ENCODE results near the gene PRKCG. TPM values are rescaled to one million over a fixed set of nuclear protein-coding genes. Genes with fewer than 3 reads are reported as not detected.
"Not testable (repeated sequence)": the region's sequence is repeated elsewhere in the genome, so short reads cannot be mapped to it uniquely, and the experiment has no call there.

PRKCG gene
- not detected for total RNA-seq

GRCh38 chr19:53881482-53882390 lies at the start of gene PRKCG:
PRKCG (plus strand) TSS chr19:53882197; CDS start chr19:53882495, 298 bp downstream.
- Histone ChIP-seq H3K27me3 (peaks cover 14 to 17% of the 10 kb centered on the region in 2 donors), H3K9me3 (no peaks in the 10 kb centered on the region), H3K4me1 (peaks cover 0 to 32% of the 10 kb centered on the region in 2 donors), H3K27ac (no peak within 1 kb of the TSS), H3K4me3 (peak within 1 kb of the TSS; percentile 27 to 45), H3K36me3 (no peaks in the 10 kb centered on the region)
- DNase-seq (ENCODE audit: low spot score) = no peak
- TF ChIP-seq, protein P1, sequence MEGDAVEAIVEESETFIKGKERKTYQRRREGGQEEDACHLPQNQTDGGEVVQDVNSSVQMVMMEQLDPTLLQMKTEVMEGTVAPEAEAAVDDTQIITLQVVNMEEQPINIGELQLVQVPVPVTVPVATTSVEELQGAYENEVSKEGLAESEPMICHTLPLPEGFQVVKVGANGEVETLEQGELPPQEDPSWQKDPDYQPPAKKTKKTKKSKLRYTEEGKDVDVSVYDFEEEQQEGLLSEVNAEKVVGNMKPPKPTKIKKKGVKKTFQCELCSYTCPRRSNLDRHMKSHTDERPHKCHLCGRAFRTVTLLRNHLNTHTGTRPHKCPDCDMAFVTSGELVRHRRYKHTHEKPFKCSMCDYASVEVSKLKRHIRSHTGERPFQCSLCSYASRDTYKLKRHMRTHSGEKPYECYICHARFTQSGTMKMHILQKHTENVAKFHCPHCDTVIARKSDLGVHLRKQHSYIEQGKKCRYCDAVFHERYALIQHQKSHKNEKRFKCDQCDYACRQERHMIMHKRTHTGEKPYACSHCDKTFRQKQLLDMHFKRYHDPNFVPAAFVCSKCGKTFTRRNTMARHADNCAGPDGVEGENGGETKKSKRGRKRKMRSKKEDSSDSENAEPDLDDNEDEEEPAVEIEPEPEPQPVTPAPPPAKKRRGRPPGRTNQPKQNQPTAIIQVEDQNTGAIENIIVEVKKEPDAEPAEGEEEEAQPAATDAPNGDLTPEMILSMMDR (IDR thresholded peaks at IDR 0.05) = peak; percentile 21 to 73

DNA sequence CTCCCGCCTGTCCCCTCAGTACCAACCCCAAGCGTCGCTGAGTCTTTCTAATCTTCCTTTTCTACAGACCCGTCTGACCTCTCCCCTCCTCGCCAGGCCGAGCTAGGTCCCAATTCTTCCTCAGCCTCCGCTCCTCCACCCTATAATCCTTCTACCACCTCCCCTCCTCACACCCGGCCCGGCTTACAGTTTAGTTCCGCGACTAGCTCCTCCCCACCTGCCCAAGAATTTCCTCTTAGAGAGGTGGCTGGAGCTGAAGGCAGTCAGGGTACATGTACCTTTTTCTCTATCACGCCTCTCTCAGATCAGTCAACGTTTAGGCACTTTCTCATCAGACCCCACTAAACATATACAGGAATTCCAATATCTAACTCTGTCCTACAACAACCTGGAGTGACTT lies 49.1 kb upstream of the PRKCG start:
- H3K4me1 ChIP-seq; H3K9me3 ChIP-seq; DNase-seq (ENCODE audit: low spot score); H3K36me3 ChIP-seq; H3K27ac ChIP-seq; H3K4me3 ChIP-seq; H3K27me3 ChIP-seq: not testable (repeated sequence)

GRCh38 chr19:53838446-53838845 lies 43.6 kb upstream of the PRKCG start:
- not testable (repeated sequence) for DNase-seq (ENCODE audit: low spot score); H3K36me3 ChIP-seq; H3K9me3 ChIP-seq; H3K27ac ChIP-seq; H3K4me3 ChIP-seq; H3K27me3 ChIP-seq
- H3K4me1 ChIP-seq = peaks cover 0 to 11% of the 10 kb centered on the region in 2 donors

DNA sequence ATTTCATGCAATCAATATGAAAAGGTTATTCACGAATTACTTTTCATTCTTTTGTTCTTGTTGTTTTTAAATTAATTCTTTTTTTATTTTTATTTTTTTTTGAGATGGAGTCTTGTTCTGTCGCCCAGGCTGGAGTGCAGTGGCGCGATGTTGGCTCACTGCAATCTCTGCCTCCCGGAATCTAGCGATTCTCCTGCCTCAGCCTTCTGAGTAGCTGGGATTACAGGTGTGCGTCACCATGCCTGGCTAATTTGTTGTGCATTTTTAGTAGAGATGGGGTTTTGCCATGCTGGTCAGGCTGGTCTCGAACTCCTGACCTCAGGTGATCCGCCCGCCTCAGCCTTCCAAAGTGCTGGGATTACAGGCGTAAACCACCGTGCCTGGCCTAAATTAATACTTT lies 41.8 kb upstream of the PRKCG start:
- H3K27ac ChIP-seq; H3K4me3 ChIP-seq; H3K9me3 ChIP-seq; H3K27me3 ChIP-seq; DNase-seq (ENCODE audit: low spot score); H3K36me3 ChIP-seq: not testable (repeated sequence)
- peaks cover 0 to 11% of the 10 kb centered on the region in 2 donors for H3K4me1 ChIP-seq

DNA sequence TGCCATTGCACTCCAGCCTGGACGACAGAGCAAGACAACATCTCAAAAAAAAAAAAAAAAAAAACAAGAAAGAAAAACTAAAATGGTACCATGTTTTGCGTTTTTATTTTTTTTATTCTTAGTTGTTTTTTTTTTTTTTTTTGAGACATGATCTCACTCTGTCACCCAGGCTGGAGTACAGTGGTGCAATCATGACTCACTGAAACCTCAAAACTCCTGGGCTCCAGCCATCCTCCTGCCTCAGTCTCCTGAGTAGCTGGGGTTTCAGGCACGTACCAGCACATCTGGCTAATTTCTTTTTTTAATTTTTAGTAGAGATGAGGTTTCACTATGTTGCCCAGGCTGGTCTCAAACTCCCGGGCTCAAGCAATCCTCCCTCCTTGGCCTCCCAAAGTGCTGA lies 41.1 kb upstream of the PRKCG start:
- not testable (repeated sequence) for H3K27me3 ChIP-seq; DNase-seq (ENCODE audit: low spot score); H3K4me3 ChIP-seq; H3K9me3 ChIP-seq; H3K27ac ChIP-seq; H3K36me3 ChIP-seq
- peaks cover 0 to 11% of the 10 kb centered on the region in 2 donors for H3K4me1 ChIP-seq

DNA sequence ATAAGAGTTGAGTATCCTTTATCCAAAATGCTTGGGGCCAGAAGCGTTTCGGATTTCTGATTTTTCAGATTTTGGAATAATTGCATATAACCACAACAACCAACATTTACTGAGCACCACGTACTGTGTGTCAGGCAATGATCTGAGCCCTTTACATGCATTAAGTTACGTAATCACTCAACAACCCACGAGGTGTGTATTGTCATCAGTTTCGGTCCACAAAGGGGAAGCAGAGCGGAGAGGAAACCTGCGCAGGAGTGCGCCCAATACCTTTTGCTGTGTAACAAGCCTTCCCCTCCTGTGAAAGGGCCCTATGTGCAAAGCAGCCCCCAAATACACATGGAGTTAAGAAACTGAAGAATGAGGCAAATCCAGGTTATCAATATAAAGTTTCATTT lies 37.1 kb upstream of the PRKCG start:
- Histone ChIP-seq H3K27me3 (no peaks in the 10 kb centered on the region), H3K36me3 (no peaks in the 10 kb centered on the region), H3K27ac (no peak overlapping the region), H3K9me3 (no peaks in the 10 kb centered on the region), H3K4me1 (peaks cover 0 to 11% of the 10 kb centered on the region in 2 donors), H3K4me3 (no peak overlapping the region)
- TF ChIP-seq, protein P1 (IDR thresholded peaks at IDR 0.05) = no peak
- DNase-seq (ENCODE audit: low spot score) = no peak

DNA sequence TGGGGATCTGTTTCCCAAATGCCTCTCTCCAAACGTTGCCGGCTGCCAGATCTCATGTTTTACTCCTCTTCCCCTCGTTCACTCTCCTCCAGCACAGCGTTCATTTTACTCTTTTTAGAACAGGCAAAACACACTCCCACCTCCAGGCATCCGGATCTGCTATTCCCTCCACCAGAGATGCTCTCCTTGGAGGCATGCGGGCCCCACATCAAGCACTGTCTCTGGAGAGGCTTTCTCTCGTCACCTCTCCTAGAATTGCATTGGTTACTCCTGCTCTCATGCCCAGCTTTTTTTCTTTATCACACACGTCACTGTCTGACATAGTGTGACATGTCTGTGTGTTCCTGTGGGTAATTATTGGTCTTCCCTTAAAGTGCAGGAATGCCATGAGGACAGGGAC lies 34.4 kb upstream of the PRKCG start:
- TF ChIP-seq, protein P1 (IDR thresholded peaks at IDR 0.05) = no peak
- no peaks in the 10 kb centered on the region for H3K36me3 ChIP-seq
- H3K4me1 ChIP-seq = peaks cover 0 to 14% of the 10 kb centered on the region in 2 donors
- no peaks in the 10 kb centered on the region for H3K9me3 ChIP-seq
- H3K27me3 ChIP-seq = no peaks in the 10 kb centered on the region
- no peak overlapping the region for H3K27ac ChIP-seq
- no peak for DNase-seq (ENCODE audit: low spot score)
- H3K4me3 ChIP-seq = no peak overlapping the region

- TF ChIP-seq, protein P1 (IDR thresholded peaks at IDR 0.05) = no peak
- Histone ChIP-seq H3K4me1 (peaks cover 0 to 15% of the 10 kb centered on the region in 2 donors), H3K9me3 (no peaks in the 10 kb centered on the region), H3K36me3 (no peaks in the 10 kb centered on the region), H3K4me3 (no peak overlapping the region), H3K27me3 (no peaks in the 10 kb centered on the region), H3K27ac (peak overlapping the region; percentile 26 to 40)
- no peak for DNase-seq (ENCODE audit: low spot score)
Observed at GRCh38 chr19:53849237-53849676, 32.7 kb upstream of the PRKCG start.

Measured in right atrium auricular region (tissue), 2 donors.